K562 (cell line): ENCODE measurements around the gene C6orf163. TPM values are rescaled to one million over a fixed set of nuclear protein-coding genes. Genes with fewer than 3 reads are reported as not detected.

Source experiments
- ATAC-seq: fragments of 200-7000 bp; cut with Tn5 transposase; 3 replicates; pipeline ENCODE4 v1.9.1; 2020; ENCODE audit warnings: moderate library complexity
- BruUV-seq: library from RNA; stranded (reverse); fragments of 400-500 nt; replicated peaks from 2 replicates; lab custom pipeline; 2021; lab: Mats Ljungman, UMichigan
- CTCF ChIA-PET: fragments of 300-600 bp; formaldehyde crosslinking; extraction: SDS; loops from one replicate; lab custom pipeline; 2021; ENCODE audit warnings: low intra/inter-chr PET ratio; lab: Yijun Ruan, JAX
- POLR2A ChIA-PET: fragments of 300-600, 350-650 bp; sonication (Branson Sonifier 250); formaldehyde crosslinking; extraction: SDS; loops from one replicate; lab custom pipeline; 2021; ENCODE audit warnings: antibody characterized with exemption, inconsistent platforms; lab: Yijun Ruan, JAX
- DNase-seq, 4 experiments: peaks; one replicate each; pipeline versions ENCODE4 v3.0.0 to v3.0.0-alpha.2; 2011 to 2018; ENCODE audit warnings: low spot score in 3 of 4, mixed read lengths in 3 of 4; ENCODE audit errors: extremely low read depth in 1 of 4
- FAIRE-seq: peaks from 2 replicates; lab custom pipeline; 2011; peaks lifted over from hg19 to GRCh38; lab: Jason Lieb, UNC
- H2AFZ ChIP-seq: 2 replicates; pipeline ENCODE4 v1.6.0; 2011; ENCODE audit warnings: low read depth, low read length, control low read depth, inconsistent platforms
- H3K27ac ChIP-seq: fragments of 200-600 bp; 3 replicates; pipeline ENCODE4 v1.8.0; 2011; ENCODE audit warnings: low read depth, mild to moderate bottlenecking, control low read depth, inconsistent platforms, low read length, moderate library complexity, mixed read lengths; ENCODE audit errors: extremely low read depth
- H3K27me3 ChIP-seq, 2 experiments: fragments of 300-600 bp in 1 of 2; 2 replicates in 1 of 2; 3 replicates in 1 of 2; pipeline versions ENCODE4 v1.6.0 to v1.8.0; 2011; ENCODE audit warnings: inconsistent platforms in 2 of 2, low read length in 2 of 2, mild to moderate bottlenecking in 1 of 2, mixed read lengths in 1 of 2, moderate library complexity in 1 of 2; ENCODE audit not compliant: control insufficient read depth in 2 of 2, insufficient read depth in 2 of 2
- H3K36me3 ChIP-seq: fragments of 300-600 bp; 3 replicates; pipeline ENCODE4 v1.8.0; 2011; ENCODE audit warnings: mild to moderate bottlenecking, low read length, inconsistent platforms; ENCODE audit not compliant: control insufficient read depth, insufficient read depth
- H3K4me1 ChIP-seq, 2 experiments: fragments of 200-600 bp in 1 of 2; replicated peaks in 1 of 2; 2 replicates in 1 of 2; 3 replicates in 1 of 2; pipeline versions ENCODE4 v1.5.1 to v1.8.0; 2011; ENCODE audit warnings: inconsistent platforms in 2 of 2, low read length in 2 of 2, mild to moderate bottlenecking in 1 of 2, mixed read lengths in 1 of 2, moderate library complexity in 1 of 2; ENCODE audit not compliant: control insufficient read depth in 2 of 2, insufficient read depth in 2 of 2
- H3K4me2 ChIP-seq: 2 replicates; pipeline ENCODE4 v1.6.1; 2011; ENCODE audit warnings: low read length, control low read depth, inconsistent platforms, mixed read lengths; ENCODE audit not compliant: insufficient read depth
- H3K4me3 ChIP-seq: fragments of 200-600 bp; sonication (generic), shearing (Covaris generic); 2 replicates; pipeline ENCODE4 v1.5.1; 2016; ENCODE audit warnings: control low read depth, inconsistent platforms
- H3K79me2 ChIP-seq: fragments of 200-600 bp; 3 replicates; pipeline ENCODE4 v1.8.0; 2011; ENCODE audit warnings: low read length, inconsistent platforms; ENCODE audit not compliant: control insufficient read depth, insufficient read depth
- H3K9ac ChIP-seq, 2 experiments: 2 replicates each; pipeline versions ENCODE4 v1.6.0 to v1.6.1; 2011; ENCODE audit warnings: low read depth in 2 of 2, low read length in 2 of 2, control low read depth in 1 of 2, inconsistent platforms in 1 of 2, mild to moderate bottlenecking in 1 of 2, mixed read lengths in 1 of 2; ENCODE audit not compliant: insufficient read depth in 1 of 2
- H3K9me1 ChIP-seq: one replicate; pipeline ENCODE4 v1.6.0; 2011; ENCODE audit warnings: inconsistent platforms, mild to moderate bottlenecking, low read length, moderate library complexity; ENCODE audit not compliant: control insufficient read depth, insufficient read depth
- H3K9me3 ChIP-seq: replicated peaks from 2 replicates; pipeline ENCODE4 v1.5.1; 2011; ENCODE audit warnings: low read depth, low read length, inconsistent platforms; ENCODE audit not compliant: control insufficient read depth, insufficient read depth
- H4K20me1 ChIP-seq: replicated peaks from 2 replicates; pipeline ENCODE4 v1.6.1; 2011; ENCODE audit warnings: low read length, inconsistent platforms, mixed read lengths; ENCODE audit not compliant: control insufficient read depth, insufficient read depth
- ARHGAP35 ChIP-seq: fragments of 450-650 bp; IDR thresholded peaks from 2 replicates; pipeline ENCODE4 v1.6.1; 2018; ENCODE audit not compliant: partially characterized antibody
- BRD9 ChIP-seq: fragments of 450-650 bp; IDR thresholded peaks from 2 replicates; pipeline ENCODE4 v1.6.1; 2018; ENCODE audit warnings: low read depth; ENCODE audit not compliant: partially characterized antibody
- E2F3 ChIP-seq: fragments of 250-450 bp; sonication (Bioruptor Pico); IDR thresholded peaks from 2 replicates; pipeline ENCODE4 v1.4.0; 2020; ENCODE audit warnings: mild to moderate bottlenecking
- FOXA3 ChIP-seq, 2 experiments: fragments of 450-650 bp in 1 of 2; sonication (generic) in 1 of 2; formaldehyde crosslinking; IDR thresholded peaks in 1 of 2; conservative IDR thresholded peaks in 1 of 2; 2 replicates each; pipeline versions ENCODE4 v1.4.0 to v1.8.0; 2020 to 2022; ENCODE audit warnings: mild to moderate bottlenecking in 2 of 2, missing genetic modification reagents in 1 of 2
- FOXJ2 ChIP-seq: fragments of 200-800 bp; sonication (Bioruptor generic); IDR thresholded peaks from 2 replicates; pipeline ENCODE4 v1.6.1; 2016; ENCODE audit warnings: missing genetic modification characterization, missing compliant biosample characterization
- KLF1 ChIP-seq: fragments of 450-650 bp; IDR thresholded peaks from 2 replicates; pipeline ENCODE4 v1.6.1; 2016; ENCODE audit warnings: missing genetic modification characterization, missing compliant biosample characterization
- PCBP1 ChIP-seq: fragments of 200-400 bp; formaldehyde crosslinking; IDR thresholded peaks from 2 replicates; pipeline ENCODE4 v1.6.1; 2018; ENCODE audit warnings: mild to moderate bottlenecking, low read depth, low read length; ENCODE audit not compliant: poor library complexity, severe bottlenecking
- SMARCA4 ChIP-seq: fragments of 450-650 bp; IDR thresholded peaks from 2 replicates; pipeline ENCODE4 v1.6.1; 2016
- STAT5B ChIP-seq: fragments of 250-450 bp; sonication (Bioruptor Pico); IDR thresholded peaks from 2 replicates; pipeline ENCODE4 v1.8.0; 2021; ENCODE audit warnings: mild to moderate bottlenecking, inconsistent platforms
- TAF1 ChIP-seq: IDR thresholded peaks from 2 replicates; pipeline ENCODE4 v1.6.1; 2011; ENCODE audit warnings: mild to moderate bottlenecking, low read length, moderate library complexity; ENCODE audit not compliant: insufficient read depth, control insufficient read depth, severe bottlenecking; ENCODE audit errors: extremely low read depth
- ZNF436 ChIP-seq: fragments of 250-450, 450-650 bp; sonication (Bioruptor Pico); formaldehyde crosslinking; IDR thresholded peaks from 2 replicates; pipeline ENCODE4 v1.7.0; 2020; ENCODE audit warnings: mild to moderate bottlenecking
- ZNF717 ChIP-seq: fragments of 250-450 bp; sonication (Bioruptor Pico); IDR thresholded peaks from 2 replicates; pipeline ENCODE4 v1.5.0; 2021
- WGBS: fragments of 100-300 bp; shearing (Covaris generic); methylation state at CpG from one replicate; pipeline ENCODE4 v1.1.6; 2016; ENCODE audit warnings: low coverage, mixed read lengths; ENCODE audit not compliant: insufficient coverage; ENCODE audit errors: missing lambda C conversion rate; 5-methylcytosine and 5-hydroxymethylcytosine counted together
- in situ Hi-C: fragments of 300-500 bp; cut with MboI; formaldehyde crosslinking; loops from 4 replicates; pipeline ENCODE4 v1.15.0; 2018; ENCODE audit warnings: inconsistent platforms, mixed read lengths
- intact Hi-C: fragments of 100-400 bp; cut with micrococcal nuclease; formaldehyde crosslinking; loops from 2 replicates; pipeline ENCODE4 v1.14.2; 2022
- polyA plus RNA-seq, 8 experiments: library from polyadenylated mRNA; depleted of rRNA in 4 of 8; stranded (reverse) in 5 of 8; unstranded in 3 of 8; fragments of >200 nt; fragmentation: Nextera tagmentation in 2 of 8; fragmentation: Illumina TruSeq in 1 of 8; extraction: Ambion mirVana in 2 of 8; extraction: Trizol in 1 of 8; gene quantifications; 2 replicates each; pipeline versions ENCODE4 v1.2.1 to v1.2.3, GENCODE V29; 2011 to 2014; ENCODE audit warnings: inconsistent platforms in 1 of 8, missing spikeins in 1 of 8
- total RNA-seq, 7 experiments: library from RNA; depleted of rRNA in 6 of 7; stranded (reverse); fragments of >200 nt in 6 of 7; fragmentation: Illumina TruSeq in 2 of 7; extraction: Trizol in 2 of 7; gene quantifications; 2 replicates each; pipeline versions ENCODE4 v1.2.1 to v1.2.3, GENCODE V29; 2011 to 2021; ENCODE audit warnings: low replicate concordance in 1 of 7
- TF ChIP-seq, protein P1 (sequence below): fragments of 450-650 bp; IDR thresholded peaks from 2 replicates; pipeline ENCODE4 v1.6.1; 2016; ENCODE audit warnings: mild to moderate bottlenecking, moderate library complexity

The C6orf163 gene
- total and polyA plus RNA-seq, 9 of the 15 experiments (the other 6 are each of a cell fraction or from before 2014, with no cell fraction given), result 0.67 to 4.7 (median 1.5) TPM

DNA sequence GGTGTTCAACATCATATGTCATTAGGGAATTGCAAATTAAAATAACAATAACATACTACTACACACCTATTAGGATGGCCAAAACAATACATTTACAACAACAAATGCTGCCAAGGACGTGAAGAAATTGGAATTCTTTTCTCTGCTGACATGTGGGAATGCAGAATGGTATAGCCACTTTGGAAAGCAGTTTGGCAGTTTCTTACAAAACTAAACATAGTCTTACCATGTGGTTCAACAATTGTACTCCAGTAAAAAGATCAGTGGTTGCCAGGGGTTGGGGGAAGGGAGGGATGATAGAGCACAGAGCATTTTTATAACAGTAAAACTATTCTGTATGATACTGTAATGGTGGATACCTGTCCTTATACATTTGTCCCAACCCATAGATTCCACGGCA lies 50.8 kb downstream of the C6orf163 start:
- BruUV-seq, result no TSS peak
- ChIA-PET POLR2A (no interaction called here), CTCF (no interaction called here)
- no peak for FAIRE-seq
- H3K36me3 ChIP-seq, result no peaks in the 10 kb centered on the region
- no peaks in the 10 kb centered on the region for H3K9me3 ChIP-seq
- no peaks in the 10 kb centered on the region for H3K4me1 ChIP-seq
- no peak overlapping the region for H3K27ac ChIP-seq
- H3K27me3 ChIP-seq, result no peaks in the 10 kb centered on the region
- no peaks in the 10 kb centered on the region for H3K79me2 ChIP-seq
- H3K4me2 ChIP-seq, result no peak overlapping the region
- H3K9ac ChIP-seq, result no peak overlapping the region
- H3K4me3 ChIP-seq, result no peak overlapping the region
- H2AFZ ChIP-seq, result no peak overlapping the region
- no peak for DNase-seq
- intact Hi-C loops, result loop anchor here (10.0 kb wide), 1 partner anchor 299 kb away; no protein-coding TSS in a partner anchor
- H4K20me1 ChIP-seq, result no peaks in the 10 kb centered on the region; the same call in 1 of the 2 replicates
- in situ Hi-C loops, result loop anchor here (10.0 kb wide), 1 partner anchor 331 kb away; no protein-coding TSS in a partner anchor
- ATAC-seq, result no peak
- H3K9me1 ChIP-seq, result no peaks in the 10 kb centered on the region
- WGBS, result 43% methylated on average over 2 of the region's 2 CpGs
- TF ChIP-seq FOXA3 (CRISPR knock-in tag; conservative IDR thresholded peaks at IDR 0.05 in 1 of 2, IDR thresholded peaks at IDR 0.05 in 1 of 2) (no peak), TAF1 (no peak), ZNF717 (no peak), SMARCA4 (no peak), ZNF436 (CRISPR knock-in tag) (no peak), ARHGAP35 (no peak), PCBP1 (no peak), STAT5B (CRISPR knock-in tag) (no peak), E2F3 (no peak), KLF1 (no peak), BRD9 (no peak), FOXJ2 (tag) (no peak)
- TF ChIP-seq, protein P1, sequence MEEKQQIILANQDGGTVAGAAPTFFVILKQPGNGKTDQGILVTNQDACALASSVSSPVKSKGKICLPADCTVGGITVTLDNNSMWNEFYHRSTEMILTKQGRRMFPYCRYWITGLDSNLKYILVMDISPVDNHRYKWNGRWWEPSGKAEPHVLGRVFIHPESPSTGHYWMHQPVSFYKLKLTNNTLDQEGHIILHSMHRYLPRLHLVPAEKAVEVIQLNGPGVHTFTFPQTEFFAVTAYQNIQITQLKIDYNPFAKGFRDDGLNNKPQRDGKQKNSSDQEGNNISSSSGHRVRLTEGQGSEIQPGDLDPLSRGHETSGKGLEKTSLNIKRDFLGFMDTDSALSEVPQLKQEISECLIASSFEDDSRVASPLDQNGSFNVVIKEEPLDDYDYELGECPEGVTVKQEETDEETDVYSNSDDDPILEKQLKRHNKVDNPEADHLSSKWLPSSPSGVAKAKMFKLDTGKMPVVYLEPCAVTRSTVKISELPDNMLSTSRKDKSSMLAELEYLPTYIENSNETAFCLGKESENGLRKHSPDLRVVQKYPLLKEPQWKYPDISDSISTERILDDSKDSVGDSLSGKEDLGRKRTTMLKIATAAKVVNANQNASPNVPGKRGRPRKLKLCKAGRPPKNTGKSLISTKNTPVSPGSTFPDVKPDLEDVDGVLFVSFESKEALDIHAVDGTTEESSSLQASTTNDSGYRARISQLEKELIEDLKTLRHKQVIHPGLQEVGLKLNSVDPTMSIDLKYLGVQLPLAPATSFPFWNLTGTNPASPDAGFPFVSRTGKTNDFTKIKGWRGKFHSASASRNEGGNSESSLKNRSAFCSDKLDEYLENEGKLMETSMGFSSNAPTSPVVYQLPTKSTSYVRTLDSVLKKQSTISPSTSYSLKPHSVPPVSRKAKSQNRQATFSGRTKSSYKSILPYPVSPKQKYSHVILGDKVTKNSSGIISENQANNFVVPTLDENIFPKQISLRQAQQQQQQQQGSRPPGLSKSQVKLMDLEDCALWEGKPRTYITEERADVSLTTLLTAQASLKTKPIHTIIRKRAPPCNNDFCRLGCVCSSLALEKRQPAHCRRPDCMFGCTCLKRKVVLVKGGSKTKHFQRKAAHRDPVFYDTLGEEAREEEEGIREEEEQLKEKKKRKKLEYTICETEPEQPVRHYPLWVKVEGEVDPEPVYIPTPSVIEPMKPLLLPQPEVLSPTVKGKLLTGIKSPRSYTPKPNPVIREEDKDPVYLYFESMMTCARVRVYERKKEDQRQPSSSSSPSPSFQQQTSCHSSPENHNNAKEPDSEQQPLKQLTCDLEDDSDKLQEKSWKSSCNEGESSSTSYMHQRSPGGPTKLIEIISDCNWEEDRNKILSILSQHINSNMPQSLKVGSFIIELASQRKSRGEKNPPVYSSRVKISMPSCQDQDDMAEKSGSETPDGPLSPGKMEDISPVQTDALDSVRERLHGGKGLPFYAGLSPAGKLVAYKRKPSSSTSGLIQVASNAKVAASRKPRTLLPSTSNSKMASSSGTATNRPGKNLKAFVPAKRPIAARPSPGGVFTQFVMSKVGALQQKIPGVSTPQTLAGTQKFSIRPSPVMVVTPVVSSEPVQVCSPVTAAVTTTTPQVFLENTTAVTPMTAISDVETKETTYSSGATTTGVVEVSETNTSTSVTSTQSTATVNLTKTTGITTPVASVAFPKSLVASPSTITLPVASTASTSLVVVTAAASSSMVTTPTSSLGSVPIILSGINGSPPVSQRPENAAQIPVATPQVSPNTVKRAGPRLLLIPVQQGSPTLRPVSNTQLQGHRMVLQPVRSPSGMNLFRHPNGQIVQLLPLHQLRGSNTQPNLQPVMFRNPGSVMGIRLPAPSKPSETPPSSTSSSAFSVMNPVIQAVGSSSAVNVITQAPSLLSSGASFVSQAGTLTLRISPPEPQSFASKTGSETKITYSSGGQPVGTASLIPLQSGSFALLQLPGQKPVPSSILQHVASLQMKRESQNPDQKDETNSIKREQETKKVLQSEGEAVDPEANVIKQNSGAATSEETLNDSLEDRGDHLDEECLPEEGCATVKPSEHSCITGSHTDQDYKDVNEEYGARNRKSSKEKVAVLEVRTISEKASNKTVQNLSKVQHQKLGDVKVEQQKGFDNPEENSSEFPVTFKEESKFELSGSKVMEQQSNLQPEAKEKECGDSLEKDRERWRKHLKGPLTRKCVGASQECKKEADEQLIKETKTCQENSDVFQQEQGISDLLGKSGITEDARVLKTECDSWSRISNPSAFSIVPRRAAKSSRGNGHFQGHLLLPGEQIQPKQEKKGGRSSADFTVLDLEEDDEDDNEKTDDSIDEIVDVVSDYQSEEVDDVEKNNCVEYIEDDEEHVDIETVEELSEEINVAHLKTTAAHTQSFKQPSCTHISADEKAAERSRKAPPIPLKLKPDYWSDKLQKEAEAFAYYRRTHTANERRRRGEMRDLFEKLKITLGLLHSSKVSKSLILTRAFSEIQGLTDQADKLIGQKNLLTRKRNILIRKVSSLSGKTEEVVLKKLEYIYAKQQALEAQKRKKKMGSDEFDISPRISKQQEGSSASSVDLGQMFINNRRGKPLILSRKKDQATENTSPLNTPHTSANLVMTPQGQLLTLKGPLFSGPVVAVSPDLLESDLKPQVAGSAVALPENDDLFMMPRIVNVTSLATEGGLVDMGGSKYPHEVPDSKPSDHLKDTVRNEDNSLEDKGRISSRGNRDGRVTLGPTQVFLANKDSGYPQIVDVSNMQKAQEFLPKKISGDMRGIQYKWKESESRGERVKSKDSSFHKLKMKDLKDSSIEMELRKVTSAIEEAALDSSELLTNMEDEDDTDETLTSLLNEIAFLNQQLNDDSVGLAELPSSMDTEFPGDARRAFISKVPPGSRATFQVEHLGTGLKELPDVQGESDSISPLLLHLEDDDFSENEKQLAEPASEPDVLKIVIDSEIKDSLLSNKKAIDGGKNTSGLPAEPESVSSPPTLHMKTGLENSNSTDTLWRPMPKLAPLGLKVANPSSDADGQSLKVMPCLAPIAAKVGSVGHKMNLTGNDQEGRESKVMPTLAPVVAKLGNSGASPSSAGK, result no peak
